GM13977 (cell line): ENCODE results near the gene ACO2.
A peak's percentile ranks its signal among the peaks of the same experiment; 100 is the strongest.
"Not testable (repeated sequence)": the region's sequence is repeated elsewhere in the genome, so short reads cannot be mapped to it uniquely, and the experiment has no call there.

Experiments
- DNase-seq: peaks from one replicate; pipeline ENCODE4 v3.0.0; 2012; ENCODE audit warnings: low spot score
- CTCF ChIP-seq: IDR thresholded peaks from 2 replicates; pipeline ENCODE4 v1.5.1; 2012; ENCODE audit warnings: mild to moderate bottlenecking, control low read depth; ENCODE audit not compliant: insufficient read depth; ENCODE audit errors: extremely low read depth, missing control alignments
- in situ Hi-C: fragments of 300-500 bp; cut with MboI; formaldehyde crosslinking; loops from one replicate; pipeline ENCODE4 v1.12.0; 2022; ENCODE audit warnings: low sequenced_read_pairs, low pct_unique_long_range_greater_than_20kb, mixed read lengths, inconsistent platforms; ENCODE audit not compliant: unreplicated experiment

ACO2 gene

GRCh38 chr22:41468381-41469217 lies at the start of gene ACO2, which contains the start of gene PHF5A:
Gene ACO2 (plus strand): TSS chr22:41469117. CDS start chr22:41469147, 30 bp downstream.
Gene PHF5A (minus strand): TSS chr22:41468692. CDS start chr22:41468653, 39 bp downstream.
- peak; percentile 93 for DNase-seq
- in situ Hi-C loops, result no loop called here
- TF ChIP-seq CTCF, result no peak

DNA sequence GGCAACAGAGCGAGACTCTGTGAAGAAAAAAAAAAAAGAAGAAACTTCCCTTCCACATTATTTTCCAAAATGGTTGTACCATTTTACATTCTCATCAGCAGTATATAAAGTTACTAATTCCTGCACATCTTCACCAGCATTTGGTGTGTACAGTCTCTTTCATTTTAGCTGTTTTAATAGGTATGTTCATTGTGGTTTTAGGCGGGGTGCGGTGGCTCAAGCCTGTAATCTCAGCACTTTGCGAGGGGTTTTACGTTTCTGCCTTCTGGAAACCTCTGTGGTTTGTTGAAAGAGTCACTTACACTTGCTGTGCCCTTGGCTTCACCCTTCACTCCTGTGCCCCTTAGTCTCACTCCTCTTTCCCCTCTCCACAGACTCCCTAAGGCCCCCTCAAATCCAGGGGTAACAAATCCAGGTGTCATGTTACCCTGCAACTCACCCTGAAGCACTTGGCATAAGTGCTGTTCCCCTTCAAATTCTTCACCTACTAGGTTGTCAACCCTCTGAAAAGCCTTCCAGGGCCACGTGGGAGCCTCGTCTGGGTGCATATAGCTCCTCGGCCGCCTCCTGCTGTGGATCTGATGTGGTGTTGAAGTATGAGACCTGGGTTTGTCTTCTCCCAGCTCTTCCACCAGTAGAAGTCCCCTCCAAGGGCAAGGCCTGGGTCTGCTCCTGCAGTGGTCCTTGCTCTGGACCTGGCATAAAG lies 43.1 kb upstream of the ACO2 start:
- TF ChIP-seq CTCF, result no peak
- in situ Hi-C loops, result no loop called here
- DNase-seq, result no peak

DNA sequence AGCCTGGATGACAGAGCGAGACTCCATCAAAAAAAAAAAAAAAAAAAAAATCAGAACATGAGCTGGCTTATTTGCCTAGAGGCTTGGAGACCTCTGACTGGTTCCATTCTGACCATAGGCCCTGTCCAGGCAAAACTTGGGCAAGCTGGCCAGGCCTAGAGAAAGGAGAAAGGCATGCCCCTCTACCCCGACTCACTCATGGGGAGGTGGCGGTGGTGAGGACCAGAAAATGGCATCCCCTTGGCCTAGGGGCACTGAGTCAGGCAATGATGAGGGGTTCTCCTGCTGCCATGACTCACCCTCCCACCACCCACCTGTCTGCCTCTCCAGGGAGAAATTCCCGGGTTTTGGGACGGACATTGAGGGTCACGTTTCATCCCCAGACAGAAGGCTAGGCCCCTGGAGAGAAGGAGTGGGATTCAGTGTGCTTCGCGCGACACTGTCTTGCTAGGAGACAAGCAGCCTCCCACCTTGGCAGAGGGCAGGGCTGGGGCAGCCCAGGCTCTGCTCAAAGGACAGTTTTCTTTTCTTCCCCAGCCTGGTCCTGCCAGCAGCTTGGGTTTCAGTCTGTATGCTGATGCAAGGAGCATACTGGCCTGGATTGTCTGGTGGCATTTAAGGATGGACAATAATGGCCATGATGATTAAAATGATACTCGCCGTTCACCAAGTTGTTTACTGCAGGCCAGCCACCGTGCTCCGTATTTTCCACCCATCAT lies 39.5 kb upstream of the ACO2 start:
- in situ Hi-C loops, result no loop called here
- no peak for DNase-seq
- no peak for TF ChIP-seq CTCF

- in situ Hi-C loops, result no loop called here
- no peak for DNase-seq
- no peak for TF ChIP-seq CTCF
These were observed 39.0 kb upstream of the ACO2 start for GRCh38 chr22:41429951-41430332.

GRCh38 chr22:41431656-41432055 lies 37.3 kb upstream of the ACO2 start:
- in situ Hi-C loops, result no loop called here
- no peak for DNase-seq

DNA sequence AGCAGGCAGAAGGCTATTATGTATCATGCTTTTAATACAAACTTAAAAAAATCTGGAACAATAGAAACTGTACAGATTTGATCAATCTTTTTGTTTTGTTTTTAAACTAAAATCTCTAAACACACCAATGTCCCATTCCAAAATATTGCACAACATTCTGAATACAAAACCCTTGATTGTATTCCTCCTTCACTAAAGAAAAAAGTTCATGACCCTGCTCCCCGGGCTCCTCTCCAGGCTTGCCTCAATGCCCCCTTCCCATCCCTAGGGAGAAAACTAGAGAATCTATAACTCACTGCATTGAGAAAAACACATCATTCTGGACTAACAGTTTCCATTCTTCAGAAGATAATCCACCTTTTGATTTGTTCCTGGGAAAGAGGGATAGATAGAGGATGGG lies 35.4 kb upstream of the ACO2 start:
- in situ Hi-C loops, DNase-seq: not testable (repeated sequence)

More at GRCh38 chr22:41431656-41432055, 37.3 kb upstream of the ACO2 start:
- no peak for TF ChIP-seq CTCF

DNA sequence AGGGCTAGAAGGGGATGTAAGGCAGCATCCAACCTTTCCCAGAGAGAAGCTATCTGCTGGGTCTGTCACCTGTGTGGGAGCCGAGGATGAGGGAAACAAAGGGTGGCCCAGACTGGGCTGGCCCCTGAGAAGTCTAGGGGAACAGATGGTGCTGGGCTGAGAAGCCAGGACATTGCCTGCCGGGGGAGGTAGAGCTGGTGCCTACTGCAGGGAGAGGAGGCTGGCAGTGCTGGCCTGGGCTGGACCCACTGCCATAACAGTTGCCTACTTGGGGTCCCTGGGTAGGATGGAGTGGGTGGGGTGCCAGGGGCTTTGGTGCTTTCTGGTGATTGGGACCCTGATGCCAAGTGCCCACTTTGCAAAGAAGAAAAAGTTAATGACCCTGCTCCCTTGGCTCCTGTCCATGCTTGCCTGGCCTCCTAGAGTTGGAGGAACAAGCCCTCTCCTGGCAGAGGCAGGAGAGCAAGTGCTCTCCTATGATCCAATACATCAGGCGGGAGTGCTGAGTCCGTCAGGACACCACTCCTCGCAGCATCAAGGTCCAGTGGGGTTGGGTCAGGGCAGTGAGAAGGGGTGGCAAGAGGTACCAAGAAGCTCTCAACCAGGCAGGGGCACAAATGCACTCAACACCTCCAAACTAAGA lies 34.4 kb upstream of the ACO2 start:
- DNase-seq, in situ Hi-C loops: not testable (repeated sequence)
